ENCODE data around the gene PDZRN4.

GRCh38 chr12:41515953-41516352 is 327.8 kb downstream of the PDZRN4 start:
- TF ChIP-seq CTCF (IDR thresholded peaks at IDR 0.05) (no peak), POLR2A (IDR thresholded peaks at IDR 0.05) (no peak)

Measured in suprapubic skin (tissue), 3 donors.